DND-41 (cell line): Measurements from ENCODE around the gene GAL.

Experiments used
- ATAC-seq: fragments of 200-7000 bp; cut with Tn5 transposase; 3 replicates; pipeline ENCODE4 v1.9.1; 2021; ENCODE audit warnings: low read depth; ENCODE audit not compliant: insufficient read depth
- DNase-seq: peaks from one replicate; pipeline ENCODE4 v3.0.0-alpha.2; 2020
- H2AFZ ChIP-seq: 2 replicates; pipeline ENCODE4 v1.6.0; 2012; ENCODE audit warnings: low read depth, low read length
- H3K27ac ChIP-seq: 2 replicates; pipeline ENCODE4 v1.5.1; 2012; ENCODE audit warnings: low read length, inconsistent platforms
- H3K27me3 ChIP-seq: fragments of 200-600 bp; sonication (generic); 2 replicates; pipeline ENCODE4 v1.6.0; 2012; ENCODE audit warnings: low read length, mild to moderate bottlenecking, inconsistent platforms; ENCODE audit not compliant: insufficient read depth, poor library complexity
- H3K36me3 ChIP-seq: 2 replicates; pipeline ENCODE4 v1.5.1; 2012; ENCODE audit warnings: low read length, inconsistent platforms; ENCODE audit not compliant: insufficient read depth
- H3K4me1 ChIP-seq: 2 replicates; pipeline ENCODE4 v1.5.1; 2012; ENCODE audit warnings: mild to moderate bottlenecking, low read length; ENCODE audit not compliant: insufficient read depth
- H3K4me2 ChIP-seq: 2 replicates; pipeline ENCODE4 v1.6.0; 2012; ENCODE audit warnings: mild to moderate bottlenecking, moderate library complexity, low read length, inconsistent platforms; ENCODE audit not compliant: insufficient read depth
- H3K4me3 ChIP-seq, 2 experiments: fragments of 200-600 bp in 1 of 2; shearing (Covaris generic) in 1 of 2; 2 replicates each; pipeline ENCODE4 v1.5.1; 2012 to 2016; ENCODE audit warnings: inconsistent platforms in 2 of 2, low read length in 2 of 2, mild to moderate bottlenecking in 2 of 2, low read depth in 1 of 2, moderate library complexity in 1 of 2
- H3K79me2 ChIP-seq: 2 replicates; pipeline ENCODE4 v1.6.0; 2012; ENCODE audit warnings: low read length, inconsistent platforms; ENCODE audit not compliant: insufficient read depth
- H3K9ac ChIP-seq: 2 replicates; pipeline ENCODE4 v1.6.0; 2012; ENCODE audit warnings: low read depth, mild to moderate bottlenecking, inconsistent platforms, low read length, moderate library complexity
- H3K9me3 ChIP-seq: 2 replicates; pipeline ENCODE4 v1.5.1; 2012; ENCODE audit warnings: low read length, moderate library complexity, mild to moderate bottlenecking, inconsistent platforms; ENCODE audit not compliant: insufficient read depth, severe bottlenecking
- H4K20me1 ChIP-seq: 2 replicates; pipeline ENCODE4 v1.6.0; 2012; ENCODE audit warnings: low read length; ENCODE audit not compliant: insufficient read depth
- EZH2 ChIP-seq: IDR thresholded peaks from 3 replicates; pipeline ENCODE4 v1.6.1; 2012; ENCODE audit warnings: borderline replicate concordance, low read depth, mild to moderate bottlenecking, moderate library complexity, low read length, inconsistent platforms; ENCODE audit not compliant: severe bottlenecking
- TF ChIP-seq, protein P1 (sequence below): IDR thresholded peaks from 2 replicates; pipeline ENCODE4 v1.5.1; 2012; ENCODE audit warnings: borderline replicate concordance, low read length, moderate library complexity, mild to moderate bottlenecking; ENCODE audit not compliant: poor library complexity, severe bottlenecking; ENCODE audit errors: extremely low read depth

Gene GAL

DNA sequence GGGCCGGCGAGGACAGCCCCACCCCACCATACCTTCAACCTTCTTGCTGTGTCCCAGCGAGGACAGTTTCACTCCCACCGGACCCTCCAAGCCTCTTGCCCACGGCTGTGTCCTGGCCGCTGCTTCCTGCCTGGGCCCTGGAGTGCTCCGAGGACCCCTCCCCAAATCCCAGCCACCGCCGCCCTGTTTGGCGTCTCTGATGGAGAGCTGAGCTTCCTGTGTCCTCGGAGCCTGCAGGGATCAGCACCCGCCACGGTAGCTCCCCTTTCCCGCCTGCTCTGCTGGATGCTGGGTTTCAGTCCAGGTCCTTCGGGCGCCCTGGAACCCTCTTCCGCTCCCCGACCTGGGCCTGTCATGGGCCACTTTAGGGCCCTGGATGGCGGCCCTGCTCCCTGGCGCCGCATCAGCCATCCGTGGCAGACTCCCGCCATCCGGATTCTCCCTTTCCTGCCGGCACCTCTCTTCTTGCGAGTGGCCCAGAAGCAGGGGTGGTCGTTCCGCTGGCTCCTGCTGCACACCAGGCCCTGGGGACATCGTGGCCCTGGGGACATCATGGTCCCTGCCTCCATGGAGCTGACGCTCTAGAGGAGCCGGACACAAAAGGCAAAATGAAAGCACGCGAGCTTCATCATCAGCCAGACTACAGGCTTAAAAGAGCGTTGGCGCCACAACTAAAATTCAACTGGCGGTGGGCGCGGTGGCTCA is 34.3 kb upstream of the GAL start:
- H2AFZ ChIP-seq: no peak overlapping the region
- TF ChIP-seq, protein P1, sequence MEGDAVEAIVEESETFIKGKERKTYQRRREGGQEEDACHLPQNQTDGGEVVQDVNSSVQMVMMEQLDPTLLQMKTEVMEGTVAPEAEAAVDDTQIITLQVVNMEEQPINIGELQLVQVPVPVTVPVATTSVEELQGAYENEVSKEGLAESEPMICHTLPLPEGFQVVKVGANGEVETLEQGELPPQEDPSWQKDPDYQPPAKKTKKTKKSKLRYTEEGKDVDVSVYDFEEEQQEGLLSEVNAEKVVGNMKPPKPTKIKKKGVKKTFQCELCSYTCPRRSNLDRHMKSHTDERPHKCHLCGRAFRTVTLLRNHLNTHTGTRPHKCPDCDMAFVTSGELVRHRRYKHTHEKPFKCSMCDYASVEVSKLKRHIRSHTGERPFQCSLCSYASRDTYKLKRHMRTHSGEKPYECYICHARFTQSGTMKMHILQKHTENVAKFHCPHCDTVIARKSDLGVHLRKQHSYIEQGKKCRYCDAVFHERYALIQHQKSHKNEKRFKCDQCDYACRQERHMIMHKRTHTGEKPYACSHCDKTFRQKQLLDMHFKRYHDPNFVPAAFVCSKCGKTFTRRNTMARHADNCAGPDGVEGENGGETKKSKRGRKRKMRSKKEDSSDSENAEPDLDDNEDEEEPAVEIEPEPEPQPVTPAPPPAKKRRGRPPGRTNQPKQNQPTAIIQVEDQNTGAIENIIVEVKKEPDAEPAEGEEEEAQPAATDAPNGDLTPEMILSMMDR: no peak
- no peak for TF ChIP-seq EZH2
- no peak overlapping the region for H3K4me3 ChIP-seq
- no peak for DNase-seq
- H3K27me3 ChIP-seq: peaks cover 3% of the 10 kb centered on the region
- no peak overlapping the region for H3K27ac ChIP-seq
- no peaks in the 10 kb centered on the region; the same call in 1 of the 2 replicates for H4K20me1 ChIP-seq
- no peaks in the 10 kb centered on the region for H3K36me3 ChIP-seq
- peaks cover 6% of the 10 kb centered on the region for H3K9me3 ChIP-seq
- no peaks in the 10 kb centered on the region for H3K4me1 ChIP-seq
- no peak overlapping the region for H3K4me2 ChIP-seq
- no peak for ATAC-seq
- no peak overlapping the region for H3K9ac ChIP-seq
- no peaks in the 10 kb centered on the region for H3K79me2 ChIP-seq

- H3K79me2 ChIP-seq: no peaks in the 10 kb centered on the region
- H3K9ac ChIP-seq: no peak overlapping the region
- ATAC-seq: no peak
- no peaks in the 10 kb centered on the region; the same call in 1 of the 2 replicates for H4K20me1 ChIP-seq
- TF ChIP-seq EZH2: no peak
- TF ChIP-seq, protein P1: no peak
- H2AFZ ChIP-seq: no peak overlapping the region
- no peaks in the 10 kb centered on the region for H3K4me1 ChIP-seq
- DNase-seq: no peak
- no peaks in the 10 kb centered on the region for H3K36me3 ChIP-seq
- H3K4me2 ChIP-seq: no peak overlapping the region
- peaks cover 6% of the 10 kb centered on the region for H3K9me3 ChIP-seq
- peaks cover 3% of the 10 kb centered on the region for H3K27me3 ChIP-seq
- no peak overlapping the region for H3K27ac ChIP-seq
- H3K4me3 ChIP-seq: no peak overlapping the region
These were observed 33.5 kb upstream of the GAL start for GRCh38 chr11:68650801-68651200.

GRCh38 chr11:68651208-68651984 is 32.9 kb upstream of the GAL start:
- Histone ChIP-seq H3K9me3 (peaks cover 6% of the 10 kb centered on the region), H3K4me2 (no peak overlapping the region), H3K79me2 (no peaks in the 10 kb centered on the region), H3K4me1 (no peaks in the 10 kb centered on the region), H3K4me3 (no peak overlapping the region), H3K27ac (no peak overlapping the region), H2AFZ (no peak overlapping the region), H3K36me3 (no peaks in the 10 kb centered on the region), H3K9ac (no peak overlapping the region), H3K27me3 (peaks cover 3% of the 10 kb centered on the region), H4K20me1 (no peaks in the 10 kb centered on the region; the same call in 1 of the 2 replicates)
- DNase-seq (no peak), ATAC-seq (no peak)
- no peak for TF ChIP-seq EZH2
- TF ChIP-seq, protein P1: no peak
